ENCODE data around the gene ZBP1. TPM values are rescaled to one million over a fixed set of nuclear protein-coding genes. Genes with fewer than 3 reads are reported as not detected.
A peak's percentile ranks its signal among the peaks of the same experiment; 100 is the strongest.

ZBP1 gene
- total RNA-seq, 6 experiments from 2014 or later = 0.14 to 0.75 (median 0.36) TPM; not detected in 2

GRCh38 chr20:57610261-57610952 lies 9.8 kb downstream of the ZBP1 start:
- no peak overlapping the region for H3K27ac ChIP-seq
- no peak overlapping the region for H3K4me3 ChIP-seq
- H3K27me3 ChIP-seq = no peaks in the 10 kb centered on the region
- no peak for TF ChIP-seq POLR2A (IDR thresholded peaks at IDR 0.05)
- no peak for TF ChIP-seq CTCF (IDR thresholded peaks at IDR 0.05)
- H3K36me3 ChIP-seq = no peaks in the 10 kb centered on the region
- DNase-seq = peak in 1 of 3 donors; percentile 39
- intact Hi-C loops (cut with DNase I) = no loop called here
- H3K9me3 ChIP-seq = no peaks in the 10 kb centered on the region
- ATAC-seq = peak in 1 of 4 donors; percentile 8
- H3K4me1 ChIP-seq = no peaks in the 10 kb centered on the region
- WGBS (ENCODE audit: insufficient coverage, low coverage, low lambda C conversion rate, missing lambda C conversion rate) = 44% methylated on average over 8 of the region's 18 CpGs

- DNase-seq (no peak), ATAC-seq (no peak)
- no peaks in the 10 kb centered on the region for H3K4me1 ChIP-seq
- no peak overlapping the region for H3K4me3 ChIP-seq
- H3K36me3 ChIP-seq = no peaks in the 10 kb centered on the region
- no peak overlapping the region for H3K27ac ChIP-seq
- intact Hi-C loops (cut with DNase I) = no loop called here
- H3K9me3 ChIP-seq = no peaks in the 10 kb centered on the region
- no peaks in the 10 kb centered on the region for H3K27me3 ChIP-seq
- no peak for TF ChIP-seq CTCF (IDR thresholded peaks at IDR 0.05)
- TF ChIP-seq POLR2A (IDR thresholded peaks at IDR 0.05) = no peak
- 57% methylated on average over 2 of the region's 8 CpGs for WGBS (ENCODE audit: insufficient coverage, low coverage, low lambda C conversion rate, missing lambda C conversion rate)
Observed at GRCh38 chr20:57609842-57610167, 10.4 kb downstream of the ZBP1 start.

GRCh38 chr20:57609086-57609841 lies 11.0 kb downstream of the ZBP1 start:
- DNase-seq = no peak
- H3K27me3 ChIP-seq = no peaks in the 10 kb centered on the region
- 51% methylated on average over 4 of the region's 16 CpGs for WGBS (ENCODE audit: insufficient coverage, low coverage, low lambda C conversion rate, missing lambda C conversion rate)

GRCh38 chr20:57608516-57608915 lies 11.7 kb downstream of the ZBP1 start:
- H3K27me3 ChIP-seq = no peaks in the 10 kb centered on the region
- no peak for DNase-seq
- TF ChIP-seq POLR2A (IDR thresholded peaks at IDR 0.05) (no peak), CTCF (IDR thresholded peaks at IDR 0.05) (no peak)
- H3K4me1 ChIP-seq = no peaks in the 10 kb centered on the region
- H3K9me3 ChIP-seq = no peaks in the 10 kb centered on the region
- intact Hi-C loops (cut with DNase I) = no loop called here
- H3K36me3 ChIP-seq = no peaks in the 10 kb centered on the region
- H3K4me3 ChIP-seq = no peak overlapping the region
- no peak overlapping the region for H3K27ac ChIP-seq
- WGBS (ENCODE audit: insufficient coverage, low coverage, low lambda C conversion rate, missing lambda C conversion rate) = 64% methylated on average over 3 of the region's 7 CpGs
- ATAC-seq = no peak

More at GRCh38 chr20:57609086-57609841, 11.0 kb downstream of the ZBP1 start:
- H3K4me1 ChIP-seq = no peaks in the 10 kb centered on the region
- TF ChIP-seq POLR2A (IDR thresholded peaks at IDR 0.05) = no peak
- no peak for TF ChIP-seq CTCF (IDR thresholded peaks at IDR 0.05)
- intact Hi-C loops (cut with DNase I) = no loop called here
- no peaks in the 10 kb centered on the region for H3K36me3 ChIP-seq
- no peaks in the 10 kb centered on the region for H3K9me3 ChIP-seq
- ATAC-seq = no peak
- no peak overlapping the region for H3K4me3 ChIP-seq
- H3K27ac ChIP-seq = no peak overlapping the region

Data from right lobe of liver (tissue), 6 donors.